Activated naive CD4-positive, alpha-beta T cell (primary cell): Measurements from ENCODE around the gene ADAMTS9.

ENCODE experiments used
- DNase-seq, 4 experiments: peaks; one replicate each; lab custom pipeline; 2025; lab: John Stamatoyannopoulos, UW

ADAMTS9 gene

DNA sequence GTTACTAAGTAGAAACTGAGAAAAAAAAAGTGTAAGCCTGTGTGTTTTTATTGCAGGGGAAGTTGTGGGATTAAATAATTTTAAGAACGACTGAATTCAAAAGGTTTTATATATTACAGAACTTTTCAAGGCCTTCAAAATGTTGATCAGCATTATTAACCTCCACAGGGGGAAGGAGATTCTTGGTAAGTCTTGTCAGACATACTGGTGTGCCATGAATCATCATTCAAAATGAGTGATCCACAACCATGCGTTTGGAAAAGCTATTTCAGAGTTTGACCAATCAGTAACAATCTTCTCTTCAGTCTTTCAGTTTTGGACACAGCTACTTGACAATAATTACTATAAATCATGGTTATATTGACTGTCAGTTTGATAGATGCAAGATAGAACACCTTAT is 70.2 kb downstream of the ADAMTS9 start:
- no peak for DNase-seq

DNA sequence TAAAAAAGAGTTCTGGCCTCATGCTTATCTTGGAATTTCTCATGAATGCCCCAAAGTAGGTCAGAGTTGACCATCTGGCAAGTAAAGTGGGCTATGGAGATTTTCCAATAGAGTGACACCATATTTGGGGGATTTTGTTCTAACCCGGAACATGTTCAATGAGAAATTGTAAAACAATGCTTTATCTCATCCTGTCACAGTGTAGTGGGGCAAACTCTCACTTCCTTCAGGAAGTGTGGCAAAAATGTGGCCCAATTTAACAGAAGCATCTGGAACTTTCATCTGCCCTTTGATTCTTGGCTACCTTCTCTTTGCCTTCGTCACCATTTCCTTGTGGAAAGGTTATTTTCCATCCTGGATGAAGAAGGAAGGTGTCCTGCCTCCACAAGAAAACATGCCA is 70.8 kb downstream of the ADAMTS9 start:
- no peak for DNase-seq

DNA sequence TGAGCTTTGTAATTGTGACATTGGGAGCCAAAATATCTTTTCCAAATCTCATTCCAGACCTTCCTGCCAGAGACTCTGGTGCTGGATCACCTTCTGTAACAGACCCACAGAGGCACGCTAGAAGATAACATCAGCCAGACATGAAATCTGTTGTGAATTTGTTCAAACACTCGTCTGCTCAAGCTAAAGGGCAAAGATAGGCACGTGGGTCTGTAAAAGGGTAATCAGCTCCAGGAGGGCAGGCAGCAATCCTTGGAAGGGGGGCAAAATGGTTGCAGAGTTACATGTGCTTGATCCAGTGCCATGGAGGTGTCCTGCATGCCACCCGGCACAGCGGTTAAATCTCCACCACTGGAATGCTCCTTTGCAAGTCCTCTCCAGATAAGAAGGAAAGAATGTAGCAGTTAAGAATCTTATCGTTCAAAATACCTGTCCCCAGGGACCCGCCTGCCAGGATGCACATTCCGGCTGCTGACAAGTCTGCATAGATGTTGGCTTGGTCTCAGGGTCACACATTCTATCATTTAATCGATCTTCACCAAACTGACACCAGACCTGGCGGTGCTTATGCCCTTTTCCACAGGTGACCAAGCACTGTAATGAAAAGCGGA is 74.8 kb downstream of the ADAMTS9 start:
- DNase-seq = no peak

DNA sequence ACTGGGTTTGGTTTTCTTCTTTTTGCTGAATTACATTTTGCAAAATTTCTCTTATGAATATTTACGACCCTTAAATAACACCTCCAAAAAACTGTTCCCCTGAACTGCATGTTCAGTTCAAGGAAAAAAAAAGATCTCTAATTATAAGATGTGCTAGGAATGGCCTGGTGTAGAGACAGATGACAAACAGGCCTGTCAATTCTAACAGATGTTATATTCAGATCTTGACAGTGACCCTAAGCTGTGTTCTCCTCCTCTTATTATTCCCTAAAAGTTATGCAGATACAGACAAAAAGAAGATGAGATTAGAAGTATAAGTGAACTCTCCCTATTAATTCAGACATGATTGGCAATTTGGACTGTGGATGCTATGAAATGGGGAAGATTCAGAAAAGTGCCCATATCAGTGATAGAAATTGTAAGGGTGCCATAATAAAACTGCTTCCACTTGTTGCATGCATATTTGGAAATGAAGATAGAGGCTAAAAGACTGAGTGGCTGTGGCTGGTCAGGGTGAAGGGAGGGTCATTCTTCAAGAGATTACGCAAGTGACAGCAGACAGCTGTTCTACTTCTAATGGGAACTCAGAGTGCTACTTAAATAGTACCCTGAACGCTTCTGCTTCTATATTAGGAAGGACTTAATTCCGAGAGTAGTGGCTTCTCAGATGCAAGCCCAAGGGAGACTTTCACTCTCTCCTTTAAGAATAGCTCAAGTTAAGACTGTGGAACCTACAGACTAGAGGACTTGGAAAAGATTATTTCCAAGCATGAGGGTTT is 75.5 kb downstream of the ADAMTS9 start:
- DNase-seq = no peak

DNA sequence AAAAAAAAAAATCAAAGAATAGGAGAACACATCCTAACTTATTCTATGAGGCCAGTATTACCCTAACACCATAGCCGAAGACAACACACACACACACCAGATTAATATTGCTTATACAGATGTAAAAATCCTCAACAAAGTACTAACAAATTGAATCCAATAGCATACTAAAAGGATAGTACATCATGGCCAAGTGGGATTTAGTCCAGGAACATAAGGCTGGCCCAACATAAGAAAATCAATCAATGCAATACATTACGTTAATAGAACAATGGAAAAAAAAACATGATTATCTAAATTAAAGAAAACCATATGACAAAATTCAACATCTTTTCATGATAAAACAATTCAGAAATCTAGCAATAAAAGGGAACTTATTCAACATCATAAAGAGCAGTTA is 79.1 kb downstream of the ADAMTS9 start:
- DNase-seq = no peak

DNA sequence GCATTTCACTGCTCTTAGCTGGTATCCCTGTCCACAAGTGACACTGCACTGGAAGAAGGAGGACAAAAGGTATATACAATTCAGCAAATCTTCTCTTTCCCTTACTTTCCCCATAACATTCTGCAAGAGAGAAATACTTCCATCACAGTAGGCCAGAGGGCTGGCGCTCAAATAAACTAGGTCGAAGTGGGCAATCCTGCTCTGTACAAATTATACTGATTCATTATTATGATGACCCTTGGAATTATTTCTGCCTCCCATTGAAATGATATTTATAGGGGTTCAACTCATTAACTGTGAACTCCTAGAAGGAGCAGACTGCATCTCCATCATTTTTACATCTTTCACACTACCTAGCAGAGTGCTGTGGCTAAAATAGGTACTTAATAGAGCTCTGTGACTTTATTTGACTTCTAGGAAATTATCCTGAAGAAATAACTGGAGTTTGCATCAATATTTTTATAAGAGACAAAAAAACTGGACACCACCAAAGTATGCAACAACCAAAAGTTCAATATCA is 80.7 kb downstream of the ADAMTS9 start:
- DNase-seq = no peak

DNA sequence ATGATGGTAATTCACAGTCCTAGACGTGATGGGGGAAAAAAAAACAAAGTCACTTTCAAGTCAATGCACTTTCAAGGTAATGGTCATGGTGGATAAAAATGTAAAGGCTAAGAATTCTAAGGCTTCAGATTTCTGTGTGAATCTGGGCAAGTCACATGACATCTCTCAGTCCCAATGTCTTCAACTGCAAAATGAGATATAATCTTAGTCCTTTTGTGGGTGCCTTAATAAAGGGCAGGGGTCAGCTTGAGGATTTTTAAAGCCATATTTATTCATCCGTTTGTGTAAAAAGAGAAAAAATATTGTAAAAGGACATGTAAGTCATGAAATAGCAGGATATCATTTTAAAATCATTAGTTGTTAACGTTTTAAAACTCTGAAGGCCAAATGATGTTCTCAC is 83.5 kb downstream of the ADAMTS9 start:
- DNase-seq = no peak

DNA sequence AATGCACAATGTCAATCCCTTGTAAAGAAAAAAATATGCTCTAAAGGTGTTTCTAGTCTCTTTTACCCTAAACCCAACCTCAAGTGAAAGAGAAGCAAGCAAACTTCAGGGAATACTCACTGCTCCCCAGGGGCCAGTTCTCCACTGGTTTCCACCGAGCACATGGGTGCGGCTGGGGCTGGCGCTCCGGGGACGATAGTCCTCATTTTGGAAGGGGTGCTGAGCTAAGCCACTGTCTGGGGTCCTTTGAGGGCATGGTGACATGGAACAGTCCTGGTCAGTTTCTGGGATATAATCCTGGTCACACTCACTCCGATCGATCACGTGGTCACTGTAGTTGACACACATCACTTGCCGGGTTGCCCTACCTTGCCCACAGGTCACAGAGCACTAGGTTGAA is 86.0 kb downstream of the ADAMTS9 start:
- no peak for DNase-seq

DNA sequence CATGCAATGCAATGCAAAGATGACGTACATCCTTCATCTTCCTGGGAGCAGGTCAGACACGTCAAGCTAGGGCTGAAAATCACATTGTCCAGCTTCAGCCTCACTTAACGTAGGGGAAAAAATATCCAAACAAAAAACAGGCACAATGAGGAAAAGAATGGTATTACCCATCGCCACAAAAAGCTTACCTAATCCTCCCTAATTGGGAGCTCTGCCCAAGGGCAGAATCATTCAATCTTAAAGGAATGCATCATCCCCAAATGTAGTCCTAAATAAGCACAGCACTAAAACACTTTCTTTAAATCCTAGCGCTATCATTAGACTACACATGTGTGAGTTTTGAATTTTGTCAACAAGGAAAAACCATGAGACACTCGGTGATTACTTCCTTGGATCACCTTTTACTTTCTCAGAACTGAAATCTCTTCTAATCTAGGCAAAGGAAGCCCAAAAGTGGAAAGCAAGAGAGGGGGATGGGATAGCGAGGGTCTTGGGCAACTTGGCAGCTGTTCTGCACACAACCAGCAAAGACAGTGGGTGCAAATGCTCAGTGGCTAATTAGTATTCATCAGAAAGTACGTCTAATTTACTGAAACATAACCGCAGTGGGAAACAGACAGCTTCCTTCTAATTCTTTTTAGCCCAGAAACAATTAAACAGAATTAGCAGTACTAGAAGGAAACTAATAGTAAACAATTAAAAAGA is 87.4 kb downstream of the ADAMTS9 start:
- DNase-seq = no peak

DNA sequence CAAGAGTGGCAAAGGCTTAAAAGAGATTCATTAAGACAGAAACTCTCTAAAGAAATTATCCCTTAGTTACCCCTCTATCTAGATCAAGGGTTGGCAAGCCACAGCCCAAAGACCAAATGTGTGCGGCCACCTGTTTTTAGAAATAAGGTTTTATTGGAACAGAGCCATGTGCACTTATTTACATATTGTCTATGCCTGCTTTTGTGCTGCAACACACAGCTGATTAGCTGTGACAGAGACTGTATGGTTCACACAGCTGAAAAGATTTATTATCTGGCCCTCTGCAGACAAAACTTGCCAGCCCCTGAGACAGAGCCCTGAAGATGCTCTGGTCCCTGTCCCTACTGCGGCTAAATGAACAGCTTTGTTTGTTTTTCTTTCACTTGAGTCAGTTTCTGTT is 88.1 kb downstream of the ADAMTS9 start:
- DNase-seq = no peak

DNA sequence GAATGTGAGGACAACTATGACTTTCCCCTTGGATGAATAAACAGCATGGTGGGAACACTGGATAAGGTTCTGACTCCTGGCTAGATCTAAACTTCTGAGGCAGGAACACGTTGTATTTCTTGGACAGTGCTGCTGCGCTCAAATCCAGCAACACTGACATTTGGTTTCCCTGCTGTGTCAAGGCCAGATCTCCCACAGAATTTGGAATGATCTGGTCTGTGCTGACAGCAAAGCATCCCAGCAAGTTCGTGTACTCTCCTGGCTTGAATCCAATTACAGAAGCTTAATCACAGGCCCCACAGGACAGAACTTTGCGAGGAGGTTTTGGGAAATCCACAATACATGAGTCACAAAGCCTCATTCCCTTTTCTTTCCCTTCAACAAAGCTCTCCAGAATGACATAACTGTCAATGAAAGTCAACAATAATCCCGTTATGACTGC is 92.5 kb downstream of the ADAMTS9 start:
- no peak for DNase-seq

DNA sequence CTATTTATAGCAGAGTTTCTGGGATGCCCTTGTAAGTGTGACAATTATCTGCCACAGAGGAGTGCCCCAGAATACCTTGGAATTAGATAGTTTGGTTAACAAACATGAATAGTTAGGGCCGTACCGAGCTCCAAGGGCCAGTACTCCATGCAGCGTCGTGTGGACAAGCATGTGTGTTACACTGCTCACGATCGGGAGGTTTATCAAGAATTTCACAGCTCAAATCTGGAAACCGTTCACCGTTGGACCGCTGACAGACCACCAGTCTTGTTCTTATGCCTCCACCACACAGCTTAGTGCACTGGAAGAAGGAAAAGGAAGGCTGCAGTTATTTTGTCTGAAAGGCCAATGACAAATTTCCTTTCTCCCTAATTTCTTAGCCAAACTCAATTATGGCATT is 93.7 kb downstream of the ADAMTS9 start:
- no peak for DNase-seq

DNA sequence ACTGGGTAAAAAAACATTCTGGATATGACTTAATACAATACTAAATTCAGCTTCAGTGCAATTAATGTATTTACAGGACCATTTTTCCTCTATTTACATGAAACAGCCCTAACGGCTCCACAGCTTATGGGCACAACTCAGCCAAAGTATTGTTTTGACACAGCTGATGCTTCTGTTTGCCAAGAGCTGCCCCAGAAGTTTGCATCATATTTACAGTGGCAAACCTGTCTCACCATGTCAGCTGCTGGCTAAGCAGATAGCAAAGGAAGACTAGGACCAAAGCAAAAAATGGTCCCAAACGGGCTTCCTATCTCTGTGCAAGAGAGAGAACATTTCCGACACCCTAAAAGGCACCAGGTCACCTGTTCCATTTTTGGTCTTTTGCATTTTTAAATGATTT is 94.5 kb downstream of the ADAMTS9 start:
- no peak for DNase-seq

DNA sequence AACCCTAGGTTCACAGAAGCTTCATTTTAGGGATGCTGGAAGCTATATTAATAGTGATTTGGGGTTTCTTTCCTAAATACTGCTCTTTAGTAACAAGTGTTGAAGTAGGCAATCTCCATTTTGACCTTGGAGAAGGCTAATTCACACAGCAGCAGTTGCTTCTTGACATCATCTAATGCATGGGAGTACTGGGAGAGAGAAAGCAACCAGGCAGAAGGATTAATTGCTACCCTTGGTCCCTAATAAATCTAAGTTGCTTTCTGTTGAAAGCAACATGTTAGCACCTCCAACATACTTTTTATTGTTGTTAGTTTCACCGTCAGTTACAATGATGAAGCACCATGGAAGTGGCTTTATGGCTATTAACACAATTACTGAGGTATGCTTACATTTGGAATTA is 96.2 kb downstream of the ADAMTS9 start:
- no peak for DNase-seq

DNA sequence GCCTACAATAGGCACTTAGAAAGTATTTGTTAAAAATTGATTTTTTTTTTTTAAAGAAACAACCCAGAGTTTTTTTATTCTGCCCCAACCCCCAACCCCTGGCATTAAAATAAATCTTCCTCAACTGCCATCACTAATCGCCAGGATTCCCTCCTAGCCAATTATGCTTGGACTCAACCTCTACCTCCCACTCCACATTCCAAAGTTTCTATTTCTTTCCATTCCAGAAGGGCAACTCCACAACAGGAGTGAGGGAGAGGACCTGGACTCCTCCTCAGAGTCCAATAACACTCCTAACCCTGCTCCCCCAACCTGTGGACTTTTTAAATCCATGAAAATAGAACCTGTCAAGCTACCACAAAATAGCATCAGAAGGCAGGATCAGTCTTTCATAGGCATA is 99.4 kb downstream of the ADAMTS9 start:
- DNase-seq = no peak

DNA sequence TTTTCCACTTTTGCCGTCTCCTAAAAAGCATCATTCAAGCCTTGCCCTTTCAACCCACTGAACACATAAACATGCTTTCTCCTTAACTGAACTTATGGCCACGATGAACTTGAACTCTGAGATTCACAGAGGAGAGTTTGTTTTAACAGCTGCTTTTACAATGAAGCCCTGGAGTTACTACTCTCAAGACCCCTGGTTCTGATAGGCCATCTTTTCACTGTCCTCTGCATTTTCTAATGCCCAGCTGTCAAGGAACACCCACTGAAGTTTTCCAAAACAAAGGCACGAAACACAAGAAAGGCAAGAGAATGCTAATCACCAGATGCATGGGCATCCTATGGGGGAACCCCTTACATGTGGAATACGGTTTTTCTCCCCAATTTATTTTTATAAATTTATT is 100.8 kb downstream of the ADAMTS9 start:
- DNase-seq = no peak

DNA sequence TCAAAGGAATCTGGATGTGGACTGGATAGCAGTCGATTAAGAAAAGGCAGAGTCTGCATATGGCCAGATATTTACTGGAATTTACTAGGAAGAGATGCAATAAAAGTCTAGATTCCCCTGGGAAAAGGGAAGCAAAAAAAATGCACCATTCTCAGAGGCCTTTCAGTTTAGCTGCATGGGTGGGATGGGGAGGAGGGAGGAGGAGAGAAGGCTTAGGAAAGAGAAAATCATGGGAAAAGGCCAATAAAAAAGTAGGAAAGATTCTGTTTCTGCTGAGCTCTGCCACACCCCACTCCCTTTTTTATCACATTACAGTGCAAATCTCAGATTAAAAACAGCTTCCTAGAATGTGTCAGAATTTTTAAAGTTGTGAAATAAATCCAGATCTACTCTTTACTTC is 103.6 kb downstream of the ADAMTS9 start:
- DNase-seq = no peak

DNA sequence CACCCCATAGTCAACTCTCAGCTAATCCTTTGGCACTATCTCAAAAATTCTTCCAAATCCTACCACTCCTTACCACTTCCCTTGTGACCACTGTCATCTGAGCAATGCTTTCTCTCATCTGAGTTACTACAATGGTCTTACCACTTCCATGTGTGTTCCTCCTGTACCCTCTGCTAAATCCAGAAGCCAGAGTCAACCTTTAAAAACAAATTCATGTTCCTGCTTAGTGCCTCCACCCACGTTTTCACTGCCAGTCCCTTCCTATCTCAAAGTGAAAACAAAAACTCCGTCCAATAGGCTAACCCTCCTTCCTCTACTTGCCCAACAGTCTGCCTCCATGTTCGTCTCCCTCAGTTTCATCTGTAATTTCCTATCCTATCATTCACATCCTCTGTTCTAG is 109.0 kb downstream of the ADAMTS9 start:
- no peak for DNase-seq

DNA sequence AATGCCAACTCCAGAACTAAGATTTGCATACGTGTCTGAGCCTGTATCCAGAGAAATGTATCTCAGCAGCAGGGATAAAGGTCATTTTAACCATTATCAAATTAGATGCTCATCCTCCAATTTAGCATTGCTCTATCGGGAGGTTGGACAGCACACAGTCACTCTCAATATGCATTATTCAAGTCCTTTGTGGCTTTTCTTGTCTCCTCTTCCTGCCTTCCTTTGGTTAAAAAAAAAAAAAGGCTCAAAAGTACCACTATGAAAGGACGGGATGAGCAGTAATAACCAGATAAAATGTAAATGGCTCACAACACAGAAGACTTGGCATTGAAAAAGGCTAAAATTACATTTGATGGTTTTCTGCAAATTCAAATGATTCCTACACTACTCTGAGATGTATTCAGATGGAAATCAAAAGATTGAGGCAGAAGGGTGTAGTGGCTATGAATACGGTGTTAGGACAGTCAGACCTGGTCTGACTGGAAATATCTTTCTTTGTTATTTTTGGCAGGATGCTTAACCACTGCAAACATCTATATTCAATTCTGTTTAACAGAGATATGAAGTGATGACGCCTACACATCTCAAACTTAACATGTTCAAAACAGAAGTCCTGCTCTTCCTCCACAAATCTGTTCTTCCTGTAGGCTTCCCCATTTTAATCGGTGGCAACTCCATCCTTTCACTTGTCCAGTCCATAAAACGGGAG is 109.6 kb downstream of the ADAMTS9 start:
- no peak for DNase-seq

DNA sequence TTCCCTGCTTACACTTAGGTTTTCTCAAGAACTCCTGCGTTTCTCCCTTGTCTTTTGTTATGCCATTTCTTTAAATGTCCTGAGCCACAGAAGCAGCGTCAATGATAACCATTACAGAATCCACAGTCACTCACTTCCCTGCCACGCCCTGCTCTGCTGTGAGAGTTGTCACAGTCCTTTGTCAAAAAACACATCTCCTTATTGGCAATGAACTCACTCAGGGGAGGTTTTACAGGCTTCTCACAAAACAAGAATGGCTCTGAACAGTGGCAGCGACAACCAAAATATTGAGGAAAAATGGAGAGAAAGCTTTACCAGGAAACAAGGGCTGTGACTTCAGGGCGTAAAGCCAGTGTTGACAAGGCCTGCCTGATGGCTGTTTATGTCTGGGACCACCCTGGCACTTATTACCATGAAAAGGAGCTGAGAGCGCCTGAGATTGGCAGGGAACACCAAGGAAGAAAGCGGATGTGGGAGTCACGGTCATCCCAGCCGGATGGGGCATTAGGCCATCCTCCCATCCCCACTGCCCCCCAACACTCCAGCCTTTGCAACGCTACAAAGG is 111.5 kb downstream of the ADAMTS9 start:
- DNase-seq = no peak

DNA sequence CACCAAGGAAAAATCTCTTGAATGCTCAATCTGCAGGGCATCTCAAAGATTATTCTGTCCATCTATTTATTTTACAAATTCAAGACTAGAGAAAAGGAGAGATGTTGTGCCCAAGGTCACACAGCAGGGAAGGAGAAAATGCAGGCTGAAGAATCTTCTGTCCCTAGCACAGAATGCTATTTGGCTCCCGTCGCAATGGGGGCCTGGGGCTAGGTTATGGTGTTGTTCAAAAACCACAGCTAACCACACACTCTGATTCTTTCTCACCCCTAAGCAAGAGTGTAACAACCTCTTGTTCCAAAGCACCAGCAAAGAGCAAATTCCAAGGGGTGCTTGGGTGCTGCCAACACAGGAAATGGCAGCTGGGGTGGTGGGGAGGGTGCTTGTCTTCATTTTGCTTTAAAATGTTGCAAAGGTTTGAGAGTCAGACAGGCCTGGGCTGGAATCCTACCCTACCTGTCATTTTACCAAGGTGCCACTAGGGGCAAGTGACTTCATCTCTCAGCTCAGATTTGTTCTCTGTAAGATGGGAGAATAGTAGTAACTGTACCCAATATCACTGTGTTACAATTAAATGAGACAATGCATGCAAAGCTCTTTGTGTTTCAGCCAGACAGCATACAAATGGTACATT is 112.5 kb downstream of the ADAMTS9 start:
- DNase-seq = no peak

DNA sequence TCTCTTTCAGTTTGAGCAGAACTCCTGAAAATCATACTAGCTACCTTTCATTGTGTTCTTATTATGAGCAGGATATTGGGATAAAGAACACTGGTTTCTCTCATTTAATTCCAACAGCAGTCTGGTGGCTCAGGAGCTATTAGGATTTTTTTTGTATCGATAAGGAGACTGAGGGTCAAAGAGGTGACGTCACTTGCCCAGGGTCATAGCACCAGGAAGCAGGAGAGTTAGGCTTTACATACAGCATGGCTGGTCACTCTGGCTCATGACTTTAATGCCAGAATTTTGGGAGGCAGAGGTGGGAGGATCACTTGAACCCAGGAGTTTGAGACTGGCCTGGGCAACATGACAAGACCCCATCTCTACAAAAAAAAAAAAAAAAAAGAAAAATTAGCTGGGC is 113.6 kb downstream of the ADAMTS9 start:
- DNase-seq = no peak
